ENCODE measurements around the gene HEYL.
"Not testable (repeated sequence)": the region's sequence is repeated elsewhere in the genome, so short reads cannot be mapped to it uniquely, and the experiment has no call there.

Gene HEYL

DNA sequence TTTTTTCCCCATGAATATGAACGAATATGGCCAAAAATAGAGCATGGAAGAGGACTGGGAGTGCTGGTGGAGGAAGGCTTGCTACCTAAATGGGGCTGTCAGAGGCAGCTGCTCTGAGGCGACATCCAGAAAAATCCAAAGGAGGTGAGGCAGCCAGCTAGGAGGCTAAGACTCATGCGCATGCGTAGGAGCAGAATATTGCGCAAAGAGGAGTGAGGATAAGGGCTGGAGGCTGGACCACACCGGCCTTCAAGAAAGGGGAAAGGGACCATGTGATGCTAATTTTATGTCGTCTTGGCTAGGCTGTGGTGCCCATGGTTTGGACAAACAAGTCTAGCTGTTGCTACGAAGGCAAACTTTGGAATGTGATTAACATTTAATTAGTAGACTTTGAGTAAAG, 30.5 kb downstream of the HEYL start:
- DNase-seq (ENCODE audit: low read depth, low spot score), result no peak

- DNase-seq (ENCODE audit: low read depth, low spot score), result not testable (repeated sequence)
Measured at GRCh38 chr1:39603677-39604076, 35.8 kb downstream of the HEYL start.

DNA sequence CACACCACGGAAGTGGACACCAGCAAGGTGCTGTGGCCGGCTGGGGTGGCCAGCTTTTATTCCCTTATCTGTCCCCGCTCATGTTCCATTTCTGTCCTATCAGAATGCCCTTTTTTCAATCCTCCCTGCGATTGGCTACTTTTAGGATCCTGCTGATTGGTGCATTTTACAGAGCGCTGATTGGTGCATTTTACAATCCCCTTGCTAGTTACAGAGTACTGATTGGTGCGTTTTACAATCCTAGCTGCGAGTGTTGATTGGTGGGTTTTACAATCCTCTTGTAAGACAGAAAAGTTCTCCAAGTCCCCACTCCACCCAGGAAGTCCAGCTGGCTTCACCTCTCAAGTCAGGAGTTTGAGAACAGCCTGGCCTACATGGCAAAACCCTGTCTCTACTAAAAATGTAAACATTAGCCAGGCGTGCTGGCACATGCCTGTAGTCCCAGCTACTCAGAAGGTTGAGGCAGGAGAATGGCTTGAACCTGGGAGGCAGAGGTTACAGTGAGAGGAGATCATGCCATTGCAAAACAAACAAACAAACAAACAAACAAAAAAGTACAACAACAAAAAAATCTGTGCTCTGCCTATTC, 37.7 kb downstream of the HEYL start:
- not testable (repeated sequence) for DNase-seq (ENCODE audit: low read depth, low spot score)

DNA sequence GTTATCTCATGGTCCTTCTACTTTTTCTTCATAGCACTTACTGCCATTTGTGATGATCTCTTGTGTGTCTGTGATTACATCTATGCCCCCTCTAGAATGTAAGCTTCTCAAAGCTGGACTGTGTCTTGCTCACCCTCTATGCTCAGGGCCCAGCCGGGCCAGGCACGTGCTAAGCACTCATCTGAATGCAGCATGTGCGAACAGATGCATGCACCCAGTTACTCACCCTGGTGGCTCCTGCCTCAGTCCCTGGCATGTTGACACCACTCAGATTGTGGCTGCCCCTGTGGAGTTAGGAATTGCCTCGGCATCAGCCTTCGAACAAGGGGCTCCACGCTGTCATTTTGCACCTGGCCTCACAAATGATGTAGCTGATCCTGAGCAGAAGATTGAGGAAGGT, 43.3 kb downstream of the HEYL start:
- DNase-seq (ENCODE audit: low read depth, low spot score), result no peak

DNA sequence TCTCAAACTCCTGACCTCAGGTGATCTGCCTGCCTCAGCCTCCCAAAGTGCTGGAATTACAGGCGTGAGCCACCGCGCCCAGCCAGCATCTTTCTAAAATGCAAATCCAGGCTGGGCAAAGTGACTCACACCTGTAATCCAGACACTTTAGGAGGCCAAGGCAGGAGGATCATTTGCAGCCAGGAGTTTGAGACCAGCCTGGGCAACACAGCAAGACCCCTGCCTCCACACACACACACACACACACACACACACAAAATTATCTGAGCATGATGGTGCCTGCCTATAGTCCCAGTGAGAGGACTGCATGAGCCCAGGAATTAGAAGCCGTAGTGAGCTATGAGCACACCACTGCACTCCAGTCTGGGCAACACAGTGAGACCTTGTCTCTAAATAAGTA, 46.1 kb downstream of the HEYL start:
- DNase-seq (ENCODE audit: low read depth, low spot score), result no peak

DNA sequence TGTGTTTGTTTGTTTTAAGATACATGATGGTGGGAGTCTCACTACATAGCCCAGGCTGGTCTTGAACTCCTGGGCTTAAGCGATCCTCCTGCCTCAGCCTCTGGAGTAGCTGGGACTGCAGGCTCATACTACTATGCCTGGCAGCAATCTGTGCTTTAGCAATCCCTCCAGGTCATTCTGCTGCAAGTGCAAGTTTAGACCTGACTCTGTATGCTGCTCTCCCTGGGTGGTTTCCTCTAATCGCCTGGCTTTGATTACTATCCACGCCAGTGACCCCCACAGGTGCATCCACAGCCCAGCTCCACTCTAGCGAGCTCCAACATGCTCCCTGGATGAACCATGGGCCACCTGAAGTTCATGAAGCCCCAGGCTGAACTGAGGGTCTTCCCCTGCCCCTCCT, 47.4 kb downstream of the HEYL start:
- DNase-seq (ENCODE audit: low read depth, low spot score), result no peak

DNA sequence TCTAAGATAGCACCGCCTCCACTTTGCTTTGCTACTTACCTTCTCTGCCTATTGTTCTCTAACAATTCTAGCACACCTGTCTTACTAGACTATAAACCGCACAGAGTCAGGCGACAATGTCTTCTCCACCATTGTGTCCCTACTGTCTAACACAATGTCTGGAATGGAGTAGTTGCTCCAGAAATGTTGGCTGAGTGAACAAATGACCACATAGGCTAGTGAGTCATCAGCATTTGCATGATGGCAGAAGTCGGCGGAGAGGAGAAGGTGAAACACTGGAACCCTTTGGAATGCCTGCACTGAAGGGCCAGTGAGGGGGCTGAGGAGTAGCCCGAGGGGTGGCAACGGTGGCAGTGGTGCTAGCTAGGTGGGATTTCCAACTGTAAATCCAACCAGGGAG, 48.9 kb downstream of the HEYL start:
- DNase-seq (ENCODE audit: low read depth, low spot score), result no peak

GRCh38 chr1:39585933-39586332, 53.5 kb downstream of the HEYL start:
- no peak for DNase-seq (ENCODE audit: low read depth, low spot score)

- DNase-seq (ENCODE audit: low read depth, low spot score), result no peak
Measured at GRCh38 chr1:39576016-39576657, 63.3 kb downstream of the HEYL start.

GRCh38 chr1:39575191-39576015, 64.0 kb downstream of the HEYL start:
- no peak for DNase-seq (ENCODE audit: low read depth, low spot score)

DNA sequence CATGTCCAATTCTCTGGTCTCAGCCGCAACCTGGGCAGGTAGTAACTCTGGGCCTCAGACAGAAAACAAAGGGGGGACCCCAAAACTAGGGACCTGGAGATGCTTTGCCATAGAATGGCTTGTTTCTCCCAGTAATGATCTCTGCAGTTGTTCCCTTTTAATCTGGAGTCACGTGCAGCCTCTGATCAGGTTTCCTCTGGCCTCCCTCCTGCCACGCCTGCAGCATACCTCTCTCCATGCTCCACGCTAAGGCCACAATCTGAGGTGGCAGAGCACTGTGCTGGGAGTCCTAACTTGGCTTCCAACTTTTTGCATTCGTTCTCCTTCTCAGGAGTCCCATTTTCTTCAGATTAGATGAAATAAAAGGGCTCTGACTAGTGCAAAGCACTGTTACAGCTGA, 64.8 kb downstream of the HEYL start:
- no peak for DNase-seq (ENCODE audit: low read depth, low spot score)
